Transverse colon (tissue), 4 donors: ENCODE results near the gene SLC22A4. TPM values are rescaled to one million over a fixed set of nuclear protein-coding genes. Genes with fewer than 3 reads are reported as not detected.

Experiments
- DNase-seq: peaks from one replicate; pipeline ENCODE4 v3.0.0-alpha.2; 2019
- H3K27ac ChIP-seq, 4 donors: fragments of 200-600 bp; sonication (generic); 2 replicates each; pipeline ENCODE4 v1.5.1; 2016 to 2018; ENCODE audit warnings: inconsistent platforms in 4 of 4
- H3K27me3 ChIP-seq: fragments of 200-600 bp; sonication (generic); 2 replicates; pipeline ENCODE4 v1.5.1; 2017; ENCODE audit warnings: inconsistent platforms
- H3K36me3 ChIP-seq, 4 donors: fragments of 200-600 bp; sonication (generic); 2 replicates each; pipeline ENCODE4 v1.5.1; 2017 to 2019; ENCODE audit warnings: inconsistent platforms in 4 of 4
- H3K4me1 ChIP-seq, 4 donors: fragments of 200-600 bp; sonication (generic); 2 replicates each; pipeline ENCODE4 v1.5.1; 2017 to 2020; ENCODE audit warnings: inconsistent platforms in 4 of 4
- H3K4me3 ChIP-seq, 4 donors: fragments of 200-600 bp; sonication (generic); 1 replicate in 1 of 4; 2 replicates in 3 of 4; pipeline versions ENCODE4 v1.5.1 to v1.6.1; 2017 to 2019; ENCODE audit warnings: inconsistent platforms in 4 of 4
- H3K9me3 ChIP-seq, 2 donors: fragments of 200-600 bp; sonication (generic); 2 replicates each; pipeline ENCODE4 v1.5.1; 2017 to 2019; ENCODE audit warnings: inconsistent platforms in 2 of 2
- CTCF ChIP-seq, 5 experiments: fragments of 200-600 bp in 3 of 5; fragments of 450-650 bp in 2 of 5; sonication (generic) in 3 of 5; IDR thresholded peaks; 1 replicate in 2 of 5; 2 replicates in 3 of 5; pipeline ENCODE4 v1.5.1; 2016 to 2017; ENCODE audit warnings: antibody characterized with exemption in 5 of 5, inconsistent platforms in 3 of 5, mild to moderate bottlenecking in 2 of 5, moderate library complexity in 1 of 5
- EP300 ChIP-seq: sonication (generic); formaldehyde crosslinking; IDR thresholded peaks from one replicate; pipeline ENCODE4 v1.6.1; 2017; ENCODE audit warnings: antibody characterized with exemption, low read depth
- POLR2A ChIP-seq: fragments of 450-650 bp; IDR thresholded peaks from one replicate; pipeline ENCODE4 v1.6.1; 2016; ENCODE audit warnings: antibody characterized with exemption, mild to moderate bottlenecking, moderate library complexity
- POLR2AphosphoS5 ChIP-seq, 3 donors: sonication (generic); formaldehyde crosslinking; IDR thresholded peaks; one replicate each; pipeline ENCODE4 v1.6.1; 2016; ENCODE audit warnings: antibody characterized with exemption in 3 of 3
- WGBS, 2 donors: methylation state at CpG; one replicate each; pipeline ENCODE4 v1.1.5; 2018; ENCODE audit warnings: low coverage in 1 of 2; 5-methylcytosine and 5-hydroxymethylcytosine counted together
- in situ Hi-C, 4 donors: fragments of 200-750 bp; cut with MboI; loops; one replicate each; pipeline versions ENCODE4 v1.15.0 to v1.15.1; 2017; ENCODE audit warnings: low sequenced_read_pairs in 3 of 4, low pct_ligation_motif_present in 1 of 4, low pct_unique_long_range_greater_than_20kb in 1 of 4
- intact Hi-C: fragments of 100-400 bp; cut with DNase I; formaldehyde crosslinking; loops from one replicate; pipeline ENCODE4 v1.15.1; 2023; ENCODE audit warnings: low total_unique reads
- total RNA-seq, 4 donors: library from RNA; depleted of rRNA; stranded (reverse); fragments of >200 nt; gene quantifications; one replicate each; pipeline ENCODE4 v1.1.0, GENCODE V29; 2016

The SLC22A4 gene
- total RNA-seq, 4 donors from 2014 or later, result 1.6 to 48.3 (median 14.5) TPM; not detected in 1

GRCh38 chr5:132355140-132355765, 61.1 kb downstream of the SLC22A4 start:
- in situ Hi-C loops, result no loop called here
- Histone ChIP-seq H3K27ac (peak overlapping the region; percentile 56 to 77 (median 66)), H3K9me3 (no peaks in the 10 kb centered on the region), H3K4me1 (peaks cover 0 to 51% (median 27%) of the 10 kb centered on the region in 4 donors), H3K27me3 (no peaks in the 10 kb centered on the region), H3K36me3 (no peaks in the 10 kb centered on the region), H3K4me3 (no peak overlapping the region)
- DNase-seq, result no peak
- WGBS, 2 donors, result 67 to 88% methylated on average over 1 to 3 of the region's 3 CpGs
- intact Hi-C loops, result no loop called here
- TF ChIP-seq POLR2AphosphoS5 (IDR thresholded peaks at IDR 0.05), result no peak
- TF ChIP-seq CTCF (IDR thresholded peaks at IDR 0.05), result no peak
- no peak for TF ChIP-seq POLR2A
- no peak for TF ChIP-seq EP300

DNA sequence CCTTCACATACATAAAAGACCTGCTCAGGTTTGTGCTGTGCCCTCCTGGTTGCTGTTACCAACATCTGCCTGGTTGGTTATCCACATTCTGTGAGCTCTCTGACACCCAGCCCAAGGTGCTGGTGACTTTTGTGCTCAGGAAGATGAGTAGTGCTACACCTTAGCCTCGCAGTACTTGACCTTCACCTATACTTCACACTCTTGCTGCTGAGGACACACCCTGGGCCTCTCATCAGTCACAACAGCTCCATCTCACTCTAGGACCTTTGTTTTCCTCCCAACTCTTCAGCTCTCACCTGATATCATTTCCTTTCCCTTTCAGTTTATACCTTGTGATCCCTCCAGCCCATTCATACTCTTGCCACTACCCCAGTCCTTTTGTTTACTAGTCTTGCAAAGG, 64.6 kb downstream of the SLC22A4 start:
- WGBS, 2 donors, result 43 to 67% methylated on average over 1 of the region's 1 CpG
- Histone ChIP-seq H3K27ac (peak overlapping the region; percentile 77 to 82 (median 81)), H3K9me3 (no peaks in the 10 kb centered on the region), H3K36me3 (no peaks in the 10 kb centered on the region), H3K27me3 (no peaks in the 10 kb centered on the region), H3K4me3 (no peak overlapping the region), H3K4me1 (peaks cover 0 to 55% (median 32%) of the 10 kb centered on the region in 4 donors)
- TF ChIP-seq CTCF (IDR thresholded peaks at IDR 0.05) (no peak), POLR2AphosphoS5 (IDR thresholded peaks at IDR 0.05) (peak in 1 of 3 donors; percentile 41)
- DNase-seq, result no peak
- in situ Hi-C loops (no loop called here), intact Hi-C loops (no loop called here)

GRCh38 chr5:132362086-132362485, 67.9 kb downstream of the SLC22A4 start:
- intact Hi-C loops (no loop called here), in situ Hi-C loops (no loop called here)
- H3K4me1 ChIP-seq, result peaks cover 0 to 33% (median 24%) of the 10 kb centered on the region in 4 donors
- no peaks in the 10 kb centered on the region for H3K36me3 ChIP-seq
- no peak overlapping the region for H3K27ac ChIP-seq
- DNase-seq, result no peak
- H3K9me3 ChIP-seq, result no peaks in the 10 kb centered on the region
- no peak overlapping the region for H3K4me3 ChIP-seq
- TF ChIP-seq CTCF (IDR thresholded peaks at IDR 0.05), result no peak
- TF ChIP-seq POLR2A, result no peak
- no peak for TF ChIP-seq EP300
- no peak for TF ChIP-seq POLR2AphosphoS5 (IDR thresholded peaks at IDR 0.05)
- no peaks in the 10 kb centered on the region for H3K27me3 ChIP-seq
- WGBS, 2 donors, result 97 to 100% methylated on average over 2 of the region's 2 CpGs

- TF ChIP-seq POLR2AphosphoS5 (IDR thresholded peaks at IDR 0.05) (peak; percentile 7 to 36 (median 33)), EP300 (peak; percentile 59), POLR2A (no peak), CTCF (IDR thresholded peaks at IDR 0.05) (no peak)
- Histone ChIP-seq H3K4me3 (no peak overlapping the region), H3K36me3 (no peaks in the 10 kb centered on the region), H3K4me1 (peaks cover 0 to 27% (median 21%) of the 10 kb centered on the region in 4 donors), H3K27me3 (no peaks in the 10 kb centered on the region), H3K27ac (peak overlapping the region in 2 of 4 donors; percentile 23 to 53), H3K9me3 (no peaks in the 10 kb centered on the region)
- intact Hi-C loops, result no loop called here
- in situ Hi-C loops, result no loop called here
- 62 to 66% methylated on average over 7 of the region's 7 CpGs for WGBS, 2 donors
- DNase-seq, result no peak
Measured at GRCh38 chr5:132363431-132364112, 69.4 kb downstream of the SLC22A4 start.
